NCI-H2171 treated with DMSO at 0.1 percent for 48 hours (cell line): Measurements from ENCODE around the gene RALY.
"Not testable (repeated sequence)": the region's sequence is repeated elsewhere in the genome, so short reads cannot be mapped to it uniquely, and the experiment has no call there.

Source experiments
- DNase-seq: peaks from one replicate; lab custom pipeline; 2025; lab: John Stamatoyannopoulos, UW

Gene RALY

GRCh38 chr20:34015401-34016335, 22.0 kb downstream of the RALY start:
- DNase-seq, result no peak

GRCh38 chr20:34016736-34017135, 23.0 kb downstream of the RALY start:
- DNase-seq, result peak; percentile 17

- no peak for DNase-seq
Observed at GRCh38 chr20:34017610-34018009, 23.9 kb downstream of the RALY start.

- DNase-seq, result no peak
Observed at GRCh38 chr20:34018166-34018565, 24.5 kb downstream of the RALY start.

- peak; percentile 46 for DNase-seq
Observed at GRCh38 chr20:34022151-34022838, 28.6 kb downstream of the RALY start.

GRCh38 chr20:34022839-34023234, 29.1 kb downstream of the RALY start:
- no peak for DNase-seq

- DNase-seq, result peak; percentile 44
Observed at GRCh38 chr20:34023937-34024722, 30.4 kb downstream of the RALY start.

GRCh38 chr20:34024723-34025351, 31.1 kb downstream of the RALY start:
- no peak for DNase-seq

- DNase-seq, result not testable (repeated sequence)
Observed at GRCh38 chr20:34028013-34028412, 34.3 kb downstream of the RALY start.

GRCh38 chr20:34029415-34029814, 35.7 kb downstream of the RALY start:
- DNase-seq, result no peak

- DNase-seq, result no peak
Observed at GRCh38 chr20:34030456-34030855, 36.7 kb downstream of the RALY start.

- DNase-seq, result no peak
Observed at GRCh38 chr20:34033903-34034302, 40.2 kb downstream of the RALY start.

- DNase-seq, result no peak
Observed at GRCh38 chr20:34037121-34037520, 43.4 kb downstream of the RALY start.

- DNase-seq, result peak; percentile 17
Observed at GRCh38 chr20:34037767-34038166, 44.1 kb downstream of the RALY start.

GRCh38 chr20:34040300-34040995, 46.7 kb downstream of the RALY start:
- DNase-seq, result peak; percentile 96

- no peak for DNase-seq
Observed at GRCh38 chr20:34041226-34041625, 47.5 kb downstream of the RALY start.

- peak; percentile 49 for DNase-seq
Observed at GRCh38 chr20:34042262-34042661, 48.6 kb downstream of the RALY start.

GRCh38 chr20:34043025-34043424, 49.3 kb downstream of the RALY start:
- DNase-seq, result no peak

- no peak for DNase-seq
Observed at GRCh38 chr20:34045294-34045693, 51.6 kb downstream of the RALY start.

- no peak for DNase-seq
Observed at GRCh38 chr20:34045930-34046725, 52.4 kb downstream of the RALY start.
